ENCODE results near the gene LRRC4B. TPM values are rescaled to one million over a fixed set of nuclear protein-coding genes. Genes with fewer than 3 reads are reported as not detected.

Gene LRRC4B
- total RNA-seq, 2 donors from 2014 or later: 0.58 TPM; not detected in 1

DNA sequence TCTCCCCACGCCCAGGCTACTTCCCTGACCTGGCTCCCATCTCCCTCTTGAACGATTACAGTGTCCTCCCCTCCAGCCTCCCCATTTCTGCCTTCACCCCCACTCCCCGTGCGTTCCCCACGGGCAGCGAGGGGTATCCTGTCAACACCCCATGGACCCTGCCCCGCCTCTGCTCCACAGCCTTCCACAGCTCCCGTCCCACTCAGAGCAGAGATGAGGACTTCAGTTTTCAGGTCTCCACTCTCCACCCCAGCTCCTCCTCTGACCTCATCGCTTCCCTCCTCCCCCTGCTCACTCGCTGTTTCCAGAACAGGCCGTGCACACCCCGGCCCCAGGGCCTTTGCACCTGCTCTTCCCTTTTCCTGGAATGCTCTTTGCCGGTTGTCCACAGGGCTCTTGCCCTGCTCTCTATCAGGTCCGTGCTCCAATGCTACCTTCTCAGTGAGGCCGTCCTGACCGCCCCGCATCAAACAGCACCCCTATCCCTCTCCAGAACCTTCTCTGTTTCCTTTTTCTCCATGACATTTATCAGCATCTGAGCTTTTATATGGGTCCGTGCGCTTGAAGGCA is 15.0 kb downstream of the LRRC4B start:
- Mint-ChIP-seq H3K27ac (no peak overlapping the region), H3K36me3 (ENCODE audit: insufficient read depth in 2 of 2) (no peaks in the 10 kb centered on the region), H3K9me3 (no peaks in the 10 kb centered on the region), H3K27me3 (ENCODE audit: low read depth) (peaks cover 75% of the 10 kb centered on the region), H3K4me1 (ENCODE audit: low read depth) (peaks cover 10% of the 10 kb centered on the region), H3K4me3 (no peak overlapping the region)
- ATAC-seq (replicated peaks in 1 of 2) (no peak), DNase-seq (no peak)

GRCh38 chr19:50552540-50552939 is 15.7 kb downstream of the LRRC4B start:
- H3K27ac Mint-ChIP-seq: no peak overlapping the region
- H3K27me3 Mint-ChIP-seq (ENCODE audit: low read depth): peaks cover 74% of the 10 kb centered on the region
- peaks cover 10% of the 10 kb centered on the region for H3K4me1 Mint-ChIP-seq (ENCODE audit: low read depth)
- no peaks in the 10 kb centered on the region for H3K9me3 Mint-ChIP-seq
- H3K36me3 Mint-ChIP-seq (ENCODE audit: insufficient read depth in 2 of 2): no peaks in the 10 kb centered on the region
- ATAC-seq (replicated peaks in 1 of 2): no peak
- H3K4me3 Mint-ChIP-seq: no peak overlapping the region
- DNase-seq: no peak

GRCh38 chr19:50551715-50552187 is 16.5 kb downstream of the LRRC4B start:
- no peak for DNase-seq
- Mint-ChIP-seq H3K27me3 (ENCODE audit: low read depth) (peaks cover 69% of the 10 kb centered on the region), H3K36me3 (ENCODE audit: insufficient read depth in 2 of 2) (no peaks in the 10 kb centered on the region), H3K27ac (no peak overlapping the region), H3K9me3 (no peaks in the 10 kb centered on the region), H3K4me1 (ENCODE audit: low read depth) (peaks cover 10% of the 10 kb centered on the region), H3K4me3 (no peak overlapping the region)
- ATAC-seq (replicated peaks in 1 of 2): no peak

GRCh38 chr19:50551034-50551714 is 17.1 kb downstream of the LRRC4B start:
- H3K36me3 Mint-ChIP-seq (ENCODE audit: insufficient read depth in 2 of 2): no peaks in the 10 kb centered on the region
- no peak overlapping the region for H3K4me3 Mint-ChIP-seq
- peaks cover 64% of the 10 kb centered on the region for H3K27me3 Mint-ChIP-seq (ENCODE audit: low read depth)
- no peak for DNase-seq
- no peaks in the 10 kb centered on the region for H3K9me3 Mint-ChIP-seq
- peaks cover 5% of the 10 kb centered on the region for H3K4me1 Mint-ChIP-seq (ENCODE audit: low read depth)
- H3K27ac Mint-ChIP-seq: no peak overlapping the region
- no peak for ATAC-seq (replicated peaks in 1 of 2)

GRCh38 chr19:50550594-50550966 is 17.7 kb downstream of the LRRC4B start:
- no peak for DNase-seq
- H3K27me3 Mint-ChIP-seq (ENCODE audit: low read depth): peaks cover 62% of the 10 kb centered on the region
- no peak overlapping the region for H3K27ac Mint-ChIP-seq
- no peak for ATAC-seq (replicated peaks in 1 of 2)
- H3K36me3 Mint-ChIP-seq (ENCODE audit: insufficient read depth in 2 of 2): no peaks in the 10 kb centered on the region
- no peak overlapping the region for H3K4me3 Mint-ChIP-seq
- no peaks in the 10 kb centered on the region for H3K9me3 Mint-ChIP-seq
- H3K4me1 Mint-ChIP-seq (ENCODE audit: low read depth): peaks cover 5% of the 10 kb centered on the region

GRCh38 chr19:50549927-50550593 is 18.2 kb downstream of the LRRC4B start:
- H3K27ac Mint-ChIP-seq: no peak overlapping the region
- DNase-seq (no peak), ATAC-seq (replicated peaks in 1 of 2) (no peak)
- H3K27me3 Mint-ChIP-seq (ENCODE audit: low read depth): peaks cover 56% of the 10 kb centered on the region
- H3K36me3 Mint-ChIP-seq (ENCODE audit: insufficient read depth in 2 of 2): no peaks in the 10 kb centered on the region
- no peak overlapping the region for H3K4me3 Mint-ChIP-seq
- H3K4me1 Mint-ChIP-seq (ENCODE audit: low read depth): peaks cover 5% of the 10 kb centered on the region
- no peaks in the 10 kb centered on the region for H3K9me3 Mint-ChIP-seq

DNA sequence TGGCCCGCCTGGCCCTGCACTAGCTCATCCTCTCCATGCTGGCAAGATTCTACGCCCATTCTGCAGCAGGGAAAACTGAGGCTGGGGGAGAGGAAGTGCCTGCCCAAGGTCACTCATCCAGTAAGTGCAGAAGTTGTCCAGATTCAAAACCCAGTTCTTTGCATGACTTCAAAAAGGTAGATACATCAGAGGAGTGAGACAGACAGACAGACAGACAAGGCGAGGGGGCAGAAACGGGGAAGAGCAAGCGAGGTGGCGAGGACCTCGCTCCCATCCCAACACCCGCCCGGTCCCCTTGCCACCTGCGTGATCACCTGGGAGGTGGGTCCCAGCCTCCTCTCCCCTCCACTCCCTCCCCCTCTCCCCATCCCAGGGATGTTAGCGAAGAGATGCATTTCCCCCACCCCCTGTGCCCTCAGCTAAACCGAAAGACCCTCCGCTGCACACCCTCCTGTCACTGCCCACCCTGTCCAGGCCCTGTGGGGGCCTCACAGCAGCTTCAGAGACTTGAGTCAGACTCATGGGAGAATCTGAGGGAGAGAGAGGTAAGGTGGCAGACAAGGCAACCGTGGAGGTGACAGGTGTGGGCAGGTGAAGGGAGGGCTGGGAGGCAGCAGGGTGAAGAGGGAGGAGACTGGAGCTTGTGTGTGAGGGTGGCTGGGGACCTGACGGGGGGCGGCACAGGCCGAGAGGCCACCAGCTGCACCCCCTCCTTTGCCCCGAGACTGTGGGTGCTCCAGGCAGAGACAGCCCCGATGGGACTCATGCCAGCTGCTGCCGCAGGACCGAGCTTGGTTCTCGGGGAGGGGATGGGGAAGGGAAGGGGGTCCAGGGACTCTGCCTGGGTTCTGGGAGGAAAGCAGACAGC is 18.9 kb downstream of the LRRC4B start:
- no peak for ATAC-seq (replicated peaks in 1 of 2)
- Mint-ChIP-seq H3K4me3 (no peak overlapping the region), H3K27ac (no peak overlapping the region), H3K36me3 (ENCODE audit: insufficient read depth in 2 of 2) (no peaks in the 10 kb centered on the region), H3K9me3 (no peaks in the 10 kb centered on the region), H3K27me3 (ENCODE audit: low read depth) (peaks cover 50% of the 10 kb centered on the region), H3K4me1 (ENCODE audit: low read depth) (peaks cover 5% of the 10 kb centered on the region)
- DNase-seq: no peak

DNA sequence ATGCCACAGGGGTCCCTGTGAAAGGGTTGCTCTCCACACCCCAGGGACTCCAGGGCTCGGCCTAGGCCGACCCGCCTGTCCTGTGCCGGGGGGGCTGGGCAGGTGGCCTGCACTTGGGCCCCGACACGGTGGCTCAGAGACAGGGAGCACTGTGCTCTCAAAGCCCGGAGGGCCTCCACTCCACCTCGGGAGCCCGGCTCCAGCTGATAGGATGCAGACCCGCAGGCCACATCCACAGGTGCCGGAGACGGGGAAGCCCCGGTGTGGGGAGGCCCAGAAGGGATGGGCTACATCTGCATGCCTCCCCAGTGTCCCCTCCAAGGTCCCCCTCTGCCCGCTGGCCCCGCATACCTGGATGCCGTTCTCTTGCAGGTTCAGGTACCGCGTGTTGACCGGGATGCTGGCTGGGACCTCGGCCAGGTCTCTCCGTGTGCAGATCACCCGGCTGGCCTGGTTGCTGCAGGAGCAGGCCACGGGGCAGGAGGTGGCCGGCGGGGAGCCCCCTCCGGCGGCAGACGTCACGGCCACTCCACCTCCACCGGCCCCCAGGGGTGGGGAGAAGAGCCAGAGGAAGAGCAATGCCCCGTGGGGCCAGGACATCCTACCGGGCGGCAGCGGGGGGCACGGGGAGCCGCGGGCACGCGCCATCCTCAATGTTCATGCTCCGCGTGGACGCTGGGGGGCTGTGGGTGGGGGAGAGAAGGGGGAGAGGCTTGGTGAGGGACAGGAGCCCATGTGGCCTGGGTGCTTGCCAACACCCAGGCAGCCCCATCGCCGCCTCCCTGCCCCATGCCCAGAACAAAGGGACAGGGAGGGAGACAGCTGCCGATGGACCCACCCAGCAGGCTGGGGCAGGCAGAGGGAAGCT is 19.8 kb downstream of the LRRC4B start:
- Mint-ChIP-seq H3K36me3 (ENCODE audit: insufficient read depth in 2 of 2) (no peaks in the 10 kb centered on the region), H3K27me3 (ENCODE audit: low read depth) (peaks cover 42% of the 10 kb centered on the region), H3K9me3 (no peaks in the 10 kb centered on the region), H3K27ac (no peak overlapping the region), H3K4me1 (ENCODE audit: low read depth) (peaks cover 5% of the 10 kb centered on the region), H3K4me3 (no peak overlapping the region)
- DNase-seq: no peak
- no peak for ATAC-seq (replicated peaks in 1 of 2)

DNA sequence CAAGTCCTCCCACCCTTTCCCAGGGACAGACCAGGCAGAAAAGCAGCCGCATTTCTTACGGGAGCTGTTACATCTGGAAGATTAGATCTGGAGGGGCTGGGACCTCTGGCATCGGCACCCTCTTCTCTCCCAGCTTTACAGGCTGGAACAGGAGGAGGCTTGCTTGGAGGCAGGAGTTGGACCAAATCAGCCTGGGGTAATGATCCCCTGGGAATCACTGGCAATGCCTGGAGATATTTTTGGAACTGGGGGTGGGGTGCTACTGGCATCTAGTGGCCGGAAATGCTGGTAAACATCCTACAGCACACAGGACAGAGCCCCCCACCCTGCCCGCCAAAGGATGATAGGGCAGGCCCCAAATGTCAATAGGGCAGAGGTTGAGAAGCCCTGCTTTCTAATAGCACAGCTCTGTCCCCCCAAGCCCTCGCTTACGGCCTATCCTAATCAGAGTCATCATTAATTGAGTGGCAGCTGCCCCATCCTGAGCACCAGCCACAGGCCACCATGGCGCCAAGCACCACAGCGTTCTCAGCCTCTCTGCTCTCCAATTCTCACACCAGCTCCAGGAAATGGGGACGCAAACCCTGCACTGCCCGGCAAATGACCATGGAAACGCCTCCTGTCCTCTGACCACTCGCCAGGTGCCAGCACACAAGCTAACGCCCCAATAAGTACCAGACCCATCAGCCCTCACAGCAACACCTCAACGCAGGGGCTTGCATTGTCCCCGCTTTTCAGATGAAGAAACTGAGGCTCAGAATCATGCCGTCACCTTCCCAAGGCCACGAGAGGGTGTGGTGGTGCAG is 20.6 kb downstream of the LRRC4B start:
- Mint-ChIP-seq H3K9me3 (no peaks in the 10 kb centered on the region), H3K4me1 (ENCODE audit: low read depth) (peaks cover 5% of the 10 kb centered on the region), H3K36me3 (ENCODE audit: insufficient read depth in 2 of 2) (no peaks in the 10 kb centered on the region), H3K27ac (no peak overlapping the region), H3K27me3 (ENCODE audit: low read depth) (peaks cover 33% of the 10 kb centered on the region), H3K4me3 (no peak overlapping the region)
- no peak for DNase-seq
- no peak for ATAC-seq (replicated peaks in 1 of 2)

- no peak for ATAC-seq (replicated peaks in 1 of 2)
- Mint-ChIP-seq H3K4me3 (no peak overlapping the region), H3K9me3 (no peaks in the 10 kb centered on the region), H3K27ac (no peak overlapping the region), H3K36me3 (ENCODE audit: insufficient read depth in 2 of 2) (no peaks in the 10 kb centered on the region), H3K27me3 (ENCODE audit: low read depth) (peaks cover 24% of the 10 kb centered on the region), H3K4me1 (ENCODE audit: low read depth) (peaks cover 4% of the 10 kb centered on the region)
- no peak for DNase-seq
These were observed 21.6 kb downstream of the LRRC4B start for GRCh38 chr19:50546527-50547221.

- H3K9me3 Mint-ChIP-seq: no peaks in the 10 kb centered on the region
These were observed 25.3 kb downstream of the LRRC4B start for GRCh38 chr19:50542943-50543342.

More at GRCh38 chr19:50542943-50543342, 25.3 kb downstream of the LRRC4B start:
- Mint-ChIP-seq H3K36me3 (ENCODE audit: insufficient read depth in 2 of 2) (no peaks in the 10 kb centered on the region), H3K27me3 (ENCODE audit: low read depth) (no peaks in the 10 kb centered on the region), H3K27ac (no peak overlapping the region), H3K4me1 (ENCODE audit: low read depth) (no peaks in the 10 kb centered on the region), H3K4me3 (no peak overlapping the region)
- DNase-seq: no peak
- ATAC-seq (replicated peaks in 1 of 2): no peak

Data from activated T-cell treated with anti-CD3 and anti-CD28 coated beads, Interleukin-2, amount 50 U/mL, for 72 hours (primary cell).